B cell (primary cell): ENCODE results near the gene WBP1L. TPM values are rescaled to one million over a fixed set of nuclear protein-coding genes. Genes with fewer than 3 reads are reported as not detected.

Experiments used
- ATAC-seq: fragments of 200-7000 bp; cut with Tn5 transposase; one replicate; pipeline ENCODE4 v1.10.0; 2021; ENCODE audit warnings: low read depth, mild to moderate bottlenecking, moderate number of reproducible peaks, moderate library complexity
- CTCF ChIA-PET: fragments of 350-600 bp; sonication (Branson Sonifier 250); formaldehyde crosslinking; loops from one replicate; lab custom pipeline; 2021; ENCODE audit warnings: antibody characterized with exemption, inconsistent platforms; lab: Charles Lee
- POLR2A ChIA-PET: fragments of 350-600 bp; sonication (Branson Sonifier 250); formaldehyde crosslinking; loops from one replicate; lab custom pipeline; 2021; ENCODE audit warnings: antibody characterized with exemption; lab: Charles Lee
- DNase-seq: peaks from one replicate; pipeline ENCODE4 v3.0.0; 2013
- H2AFZ ChIP-seq: 2 replicates; pipeline ENCODE4 v1.6.1; 2012; ENCODE audit warnings: mild to moderate bottlenecking, low read depth, low read length; ENCODE audit not compliant: insufficient read depth, poor library complexity, severe bottlenecking
- H3K27ac ChIP-seq, 2 donors: 1 replicate in 1 of 2; 2 replicates in 1 of 2; pipeline ENCODE4 v1.5.1; 2012 to 2013; ENCODE audit warnings: low read length in 2 of 2, mild to moderate bottlenecking in 2 of 2, moderate library complexity in 1 of 2
- H3K27me3 ChIP-seq, 4 experiments: fragments of 200-600 bp in 1 of 4; sonication (generic) in 1 of 4; replicated peaks in 1 of 4; 1 replicate in 2 of 4; 2 replicates in 2 of 4; pipeline versions ENCODE4 v1.6.1 to v1.7.0; 2013 to 2016; ENCODE audit warnings: low read length in 3 of 4, mild to moderate bottlenecking in 2 of 4, mixed read lengths in 1 of 4, moderate library complexity in 1 of 4; ENCODE audit not compliant: insufficient read depth in 4 of 4, control insufficient read depth in 3 of 4; ENCODE audit errors: control extremely low read depth in 1 of 4
- H3K36me3 ChIP-seq, 2 experiments: replicated peaks in 1 of 2; 1 replicate in 1 of 2; 2 replicates in 1 of 2; pipeline versions ENCODE4 v1.6.1 to v1.7.1; 2013; ENCODE audit warnings: low read length in 1 of 2; ENCODE audit not compliant: insufficient read depth in 2 of 2, control insufficient read depth in 1 of 2; ENCODE audit errors: control extremely low read depth in 1 of 2, extremely low read depth in 1 of 2
- H3K4me1 ChIP-seq, 2 donors: fragments of 200-600 bp in 1 of 2; sonication (generic) in 1 of 2; 1 replicate in 1 of 2; 2 replicates in 1 of 2; pipeline versions ENCODE4 v1.5.1 to v1.6.1; 2013 to 2017; ENCODE audit warnings: low read length in 2 of 2; ENCODE audit not compliant: control insufficient read depth in 2 of 2, insufficient read depth in 2 of 2
- H3K4me2 ChIP-seq: replicated peaks from 2 replicates; pipeline ENCODE3; 2012; ENCODE audit warnings: mild to moderate bottlenecking, low read depth, low read length; ENCODE audit not compliant: poor library complexity, severe bottlenecking
- H3K4me3 ChIP-seq, 5 experiments: fragments of 200-600 bp in 1 of 5; sonication (generic) in 1 of 5; 1 replicate in 3 of 5; 2 replicates in 2 of 5; pipeline versions ENCODE4 v1.5.1 to v1.7.0; 2011 to 2016; ENCODE audit warnings: low read length in 4 of 5, mild to moderate bottlenecking in 4 of 5, low read depth in 2 of 5, control low read depth in 1 of 5, moderate library complexity in 1 of 5; ENCODE audit not compliant: insufficient read depth in 1 of 5; ENCODE audit errors: control extremely low read depth in 1 of 5, extremely low read depth in 1 of 5
- H3K79me2 ChIP-seq: fragments of 200-600 bp; sonication (generic); one replicate; pipeline ENCODE4 v1.6.0; 2016; ENCODE audit warnings: low read length; ENCODE audit not compliant: control insufficient read depth, insufficient read depth
- H3K9ac ChIP-seq: fragments of 200-600 bp; sonication (generic); 2 replicates; pipeline ENCODE4 v1.6.1; 2017; ENCODE audit warnings: mild to moderate bottlenecking, low read length, moderate library complexity
- H3K9me3 ChIP-seq, 3 donors: one replicate each; pipeline versions ENCODE4 v1.6.1 to v1.7.1; 2013; ENCODE audit warnings: low read length in 2 of 3; ENCODE audit not compliant: control insufficient read depth in 2 of 3, insufficient read depth in 1 of 3; ENCODE audit errors: control extremely low read depth in 1 of 3
- H4K20me1 ChIP-seq: 2 replicates; pipeline ENCODE4 v1.6.0; 2012; ENCODE audit warnings: mild to moderate bottlenecking, low read length; ENCODE audit not compliant: insufficient read depth, control insufficient read depth, poor library complexity, severe bottlenecking
- H3K27ac Mint-ChIP-seq: one replicate; pipeline ENCODE4 v1.8.0; 2021; ENCODE audit warnings: mixed read lengths
- H3K27me3 Mint-ChIP-seq: one replicate; pipeline ENCODE4 v1.8.0; 2021; ENCODE audit warnings: mixed read lengths
- H3K4me1 Mint-ChIP-seq: one replicate; pipeline ENCODE4 v1.8.0; 2021; ENCODE audit warnings: mixed read lengths
- H3K4me3 Mint-ChIP-seq: one replicate; pipeline ENCODE4 v1.8.0; 2021; ENCODE audit warnings: mixed read lengths
- H3K9me3 Mint-ChIP-seq: one replicate; pipeline ENCODE4 v1.8.0; 2022; ENCODE audit warnings: mixed read lengths; ENCODE audit not compliant: insufficient read depth
- CTCF ChIP-seq: fragments of 200-600 bp; IDR thresholded peaks from one replicate; pipeline ENCODE4 v1.8.0; 2022; ENCODE audit warnings: antibody characterized with exemption, mild to moderate bottlenecking
- EZH2 ChIP-seq: IDR thresholded peaks from 2 replicates; pipeline ENCODE4 v1.6.1; 2012; ENCODE audit warnings: borderline replicate concordance, low read depth, mild to moderate bottlenecking, moderate library complexity, low read length; ENCODE audit not compliant: insufficient read depth, poor library complexity, severe bottlenecking
- WGBS: methylation state at CpG from one replicate; pipeline ENCODE4 v1.1.5; 2013; ENCODE audit warnings: missing lambda C conversion rate; ENCODE audit not compliant: insufficient coverage; 5-methylcytosine and 5-hydroxymethylcytosine counted together
- intact Hi-C: fragments of 100-400 bp; cut with micrococcal nuclease; formaldehyde crosslinking; loops from one replicate; pipeline ENCODE4 v1.10.0; 2022
- polyA plus RNA-seq: library from polyadenylated mRNA; depleted of rRNA; stranded (reverse); fragments of >200 nt; gene quantifications from 2 replicates; pipeline ENCODE4 v1.2.3, GENCODE V29; 2012
- total RNA-seq, 2 donors: library from RNA; stranded (reverse); fragments of 120-200 nt in 1 of 2; gene quantifications; 1 replicate in 1 of 2; 2 replicates in 1 of 2; pipeline versions ENCODE4 v1.2.3 to v1.2.4, GENCODE V29; 2013 to 2022

The WBP1L gene
- total and polyA plus RNA-seq, 2 donors (not counting 1 experiment from before 2014, with no cell fraction given) = 14.3 to 43.2 TPM

- H3K27ac ChIP-seq = peak overlapping the region in 1 of 2 donors; percentile 63
- POLR2A ChIA-PET = interaction anchor here (0.7 kb wide), 1 partner anchor 68 kb away, joined by 3 read pairs; no protein-coding TSS in a partner anchor
- no peaks in the 10 kb centered on the region for H3K9me3 ChIP-seq
- peak overlapping the region; percentile 36 for H3K4me2 ChIP-seq
- 25% methylated on average over 6 of the region's 9 CpGs for WGBS
- H3K27me3 ChIP-seq = no peaks in the 10 kb centered on the region
- no peak overlapping the region for H3K4me3 ChIP-seq
- no peaks in the 10 kb centered on the region for H4K20me1 ChIP-seq
- peaks cover 0 to 64% of the 10 kb centered on the region in 2 experiments for H3K36me3 ChIP-seq
- H2AFZ ChIP-seq = no peak overlapping the region
- H3K4me3 Mint-ChIP-seq = peak overlapping the region; percentile 57
- no peaks in the 10 kb centered on the region for H3K9me3 Mint-ChIP-seq
- peaks cover 9 to 23% of the 10 kb centered on the region in 2 donors for H3K4me1 ChIP-seq
- peaks cover 6% of the 10 kb centered on the region for H3K79me2 ChIP-seq
- TF ChIP-seq CTCF (no peak), EZH2 (no peak)
- DNase-seq (peak; percentile 27), ATAC-seq (peak; percentile 56)
- no peak overlapping the region for H3K9ac ChIP-seq
- peaks cover 34% of the 10 kb centered on the region for H3K4me1 Mint-ChIP-seq
- no peaks in the 10 kb centered on the region for H3K27me3 Mint-ChIP-seq
- H3K27ac Mint-ChIP-seq = peak overlapping the region; percentile 89
- intact Hi-C loops = no loop called here
- CTCF ChIA-PET = interaction anchor here (1.1 to 1.5 kb wide), 2 partner anchors 9 to 24 kb away, joined by 3 read pairs; no protein-coding TSS in a partner anchor
Observed at GRCh38 chr10:102812231-102812876, 68.6 kb downstream of the WBP1L start.

- Histone ChIP-seq H3K9me3 (no peaks in the 10 kb centered on the region), H3K27me3 (no peaks in the 10 kb centered on the region), H3K36me3 (peaks cover 0 to 64% of the 10 kb centered on the region in 2 experiments), H3K9ac (no peak overlapping the region), H2AFZ (no peak overlapping the region), H3K4me1 (peaks cover 9 to 23% of the 10 kb centered on the region in 2 donors), H3K4me3 (no peak overlapping the region), H3K27ac (no peak overlapping the region), H4K20me1 (no peaks in the 10 kb centered on the region), H3K79me2 (peaks cover 6% of the 10 kb centered on the region), H3K4me2 (peak overlapping the region; percentile 36)
- H3K27ac Mint-ChIP-seq = peak overlapping the region; percentile 53
- H3K27me3 Mint-ChIP-seq = no peaks in the 10 kb centered on the region
- POLR2A ChIA-PET = interaction anchor here (1.2 kb wide), 1 partner anchor 69 kb away, joined by 3 read pairs; the partner anchor contains the start of gene WBP1L
- no peaks in the 10 kb centered on the region for H3K9me3 Mint-ChIP-seq
- no peak for ATAC-seq
- CTCF ChIA-PET = interaction anchor here (1.5 kb wide), 1 partner anchor 23 kb away, joined by 3 read pairs; no protein-coding TSS in a partner anchor
- no peak for TF ChIP-seq EZH2
- no peak for TF ChIP-seq CTCF
- 95% methylated on average over 13 of the region's 17 CpGs for WGBS
- no peak overlapping the region for H3K4me3 Mint-ChIP-seq
- DNase-seq = no peak
- intact Hi-C loops = no loop called here
- H3K4me1 Mint-ChIP-seq = peaks cover 34% of the 10 kb centered on the region
Observed at GRCh38 chr10:102813017-102813541, 69.3 kb downstream of the WBP1L start.
